ENCODE measurements around the gene AFAP1L1.

DNA sequence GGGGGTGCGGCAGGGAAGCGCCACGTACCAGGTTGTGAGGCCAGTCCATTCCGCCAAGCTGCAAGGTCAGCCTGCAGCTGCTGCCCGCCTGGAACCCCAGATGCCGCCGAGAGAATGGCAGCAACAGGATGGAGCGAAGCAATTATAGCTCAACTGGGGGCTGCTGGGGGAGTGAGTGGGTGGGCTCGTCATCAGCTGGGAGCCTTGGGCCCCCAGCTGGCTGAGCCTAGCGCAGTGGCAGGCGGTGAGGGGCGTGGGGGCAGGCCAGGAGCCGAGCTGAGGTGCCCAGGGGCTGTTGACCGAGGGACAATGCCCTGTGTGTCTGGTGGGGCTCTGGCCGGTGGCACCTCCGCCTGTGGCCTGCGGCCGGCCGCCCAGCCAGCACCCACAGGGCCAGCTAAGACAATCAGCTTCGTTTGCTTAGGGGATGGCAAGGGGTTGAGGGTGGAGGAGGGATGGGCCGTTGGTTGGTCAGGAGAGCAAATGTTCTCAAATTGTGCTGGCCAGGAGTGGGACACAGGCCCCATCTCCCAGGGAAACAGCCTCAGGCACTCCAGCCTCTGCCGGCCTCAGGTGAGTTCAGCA lies 107.6 kb downstream of the AFAP1L1 start, which contains the start of gene IL17B:
- TF ChIP-seq CTCF (IDR thresholded peaks at IDR 0.05) (no peak), ZFP36 (IDR thresholded peaks at IDR 0.05; ENCODE audit: borderline replicate concordance, partially characterized antibody) (no peak), RCOR1 (IDR thresholded peaks at IDR 0.05; ENCODE audit: low read depth, low read length) (no peak), RNF2 (IDR thresholded peaks at IDR 0.05; ENCODE audit: borderline replicate concordance, low read depth) (no peak), JUN (IDR thresholded peaks at IDR 0.05) (no peak), ELK1 (IDR thresholded peaks at IDR 0.05; ENCODE audit: low read depth, low read length) (no peak), ESRRA (IDR thresholded peaks at IDR 0.05; ENCODE audit: borderline replicate concordance, low read length) (no peak), EP300 (IDR thresholded peaks at IDR 0.05) (no peak), BHLHE40 (IDR thresholded peaks at IDR 0.05; ENCODE audit: low read depth, low read length) (no peak), MAFK (IDR thresholded peaks at IDR 0.05; ENCODE audit: partially characterized antibody) (no peak), FOSL2 (IDR thresholded peaks at IDR 0.05) (no peak), FOSL2 (CRISPR knock-in tag; IDR thresholded peaks at IDR 0.05) (no peak), POLR2A (IDR thresholded peaks at IDR 0.05; ENCODE audit: low read length) (no peak)
- TF ChIP-seq, protein P1, sequence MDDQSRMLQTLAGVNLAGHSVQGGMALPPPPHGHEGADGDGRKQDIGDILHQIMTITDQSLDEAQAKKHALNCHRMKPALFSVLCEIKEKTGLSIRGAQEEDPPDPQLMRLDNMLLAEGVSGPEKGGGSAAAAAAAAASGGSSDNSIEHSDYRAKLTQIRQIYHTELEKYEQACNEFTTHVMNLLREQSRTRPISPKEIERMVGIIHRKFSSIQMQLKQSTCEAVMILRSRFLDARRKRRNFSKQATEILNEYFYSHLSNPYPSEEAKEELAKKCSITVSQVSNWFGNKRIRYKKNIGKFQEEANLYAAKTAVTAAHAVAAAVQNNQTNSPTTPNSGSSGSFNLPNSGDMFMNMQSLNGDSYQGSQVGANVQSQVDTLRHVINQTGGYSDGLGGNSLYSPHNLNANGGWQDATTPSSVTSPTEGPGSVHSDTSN (IDR thresholded peaks at IDR 0.05) = no peak
- TF ChIP-seq, protein P2, sequence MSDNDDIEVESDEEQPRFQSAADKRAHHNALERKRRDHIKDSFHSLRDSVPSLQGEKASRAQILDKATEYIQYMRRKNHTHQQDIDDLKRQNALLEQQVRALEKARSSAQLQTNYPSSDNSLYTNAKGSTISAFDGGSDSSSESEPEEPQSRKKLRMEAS (IDR thresholded peaks at IDR 0.05) = no peak
